DMS 273 treated with DMSO at 0.1 percent for 48 hours (cell line): Measurements from ENCODE around the gene PALM.
"Not testable (repeated sequence)": the region's sequence is repeated elsewhere in the genome, so short reads cannot be mapped to it uniquely, and the experiment has no call there.

Experiments used
- DNase-seq: peaks from one replicate; lab custom pipeline; 2025; lab: John Stamatoyannopoulos, UW

Gene PALM

GRCh38 chr19:708154-709143 lies at the start of gene PALM:
Gene PALM, plus strand, starts transcription at chr19:708935. Its CDS starts 212 bp downstream, at chr19:709147.
- no peak for DNase-seq

- DNase-seq = no peak
Observed at GRCh38 chr19:660793-661426, 47.8 kb upstream of the PALM start.

DNA sequence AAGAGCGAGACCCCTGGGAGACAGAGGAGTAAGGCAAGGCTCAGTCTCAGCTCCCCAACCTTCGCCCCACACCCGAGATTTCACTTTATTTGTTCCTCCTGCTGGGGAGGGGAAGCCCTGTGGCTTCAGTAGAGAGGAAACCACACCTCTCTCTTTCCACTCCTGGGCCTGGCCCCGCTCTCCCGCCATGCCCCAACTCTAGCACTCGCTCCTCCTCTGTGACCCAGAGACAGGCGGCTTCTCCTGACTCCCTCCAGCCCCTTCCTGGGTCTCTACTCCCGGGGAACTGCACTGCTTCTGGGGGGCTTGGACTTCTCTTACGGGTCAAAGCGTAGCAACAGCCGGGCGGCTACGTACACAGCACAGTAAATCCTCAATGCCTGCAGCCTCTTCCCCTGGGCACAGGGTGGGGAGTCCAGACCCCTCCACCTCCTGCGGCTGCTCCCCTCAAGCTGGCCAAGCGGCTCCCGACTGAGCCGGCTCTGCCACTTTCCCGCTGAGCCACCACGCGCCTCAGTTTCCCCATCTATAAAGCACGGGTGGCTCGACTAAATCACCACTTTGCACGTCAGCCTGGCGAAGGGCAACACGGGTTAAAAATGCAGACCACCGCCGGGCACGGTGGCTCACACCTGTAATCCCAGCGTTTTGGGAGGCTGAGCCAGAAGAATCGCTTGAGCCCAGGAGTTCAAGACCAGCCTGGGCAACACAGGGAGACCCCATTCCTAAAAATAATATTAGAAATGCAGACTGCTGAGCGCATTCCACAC lies 47.1 kb upstream of the PALM start:
- DNase-seq = no peak

DNA sequence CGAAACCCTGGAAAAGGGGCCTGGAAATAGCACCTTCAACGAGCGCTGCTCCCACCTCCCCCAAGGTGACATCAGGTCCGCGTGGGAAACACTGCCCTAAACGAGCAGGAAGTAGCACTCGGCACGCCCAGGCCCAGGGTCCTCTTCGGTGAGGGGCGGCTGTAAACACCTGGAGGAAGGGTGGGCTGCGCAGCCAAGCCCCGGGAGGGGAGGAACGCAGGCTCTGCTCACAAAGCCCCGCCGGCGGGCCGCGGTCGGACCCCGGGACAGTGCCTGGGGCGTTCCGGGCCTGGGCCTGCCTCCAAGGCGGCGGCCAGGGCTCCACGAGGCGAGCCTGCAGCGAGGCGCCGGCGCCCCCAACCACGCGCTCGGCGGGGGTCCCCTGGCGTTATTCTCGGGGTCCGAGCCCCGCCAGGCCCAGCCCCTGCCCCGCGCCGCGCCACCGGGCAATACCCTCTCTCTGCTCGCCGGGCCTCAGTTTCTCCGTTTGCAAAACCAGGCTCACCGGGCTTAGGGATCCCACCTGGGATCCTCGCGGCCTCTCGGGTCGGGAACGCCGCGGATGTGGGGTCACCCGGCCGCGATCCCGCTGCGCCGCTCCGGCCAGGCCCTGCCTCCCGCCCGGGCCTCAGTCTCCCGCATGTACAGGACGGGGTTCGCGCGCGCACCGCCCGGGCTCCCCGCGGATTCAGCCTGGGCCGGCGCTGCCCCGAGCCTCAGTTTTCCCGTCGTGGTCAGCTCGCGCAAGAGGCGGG lies 46.4 kb upstream of the PALM start:
- no peak for DNase-seq

- peak; percentile 49 for DNase-seq
Observed at GRCh38 chr19:662962-663681, 45.6 kb upstream of the PALM start, which contains the start of gene RNF126. Gene RNF126, minus strand, starts transcription at chr19:663214. Its CDS starts 93 bp downstream, at chr19:663121.

DNA sequence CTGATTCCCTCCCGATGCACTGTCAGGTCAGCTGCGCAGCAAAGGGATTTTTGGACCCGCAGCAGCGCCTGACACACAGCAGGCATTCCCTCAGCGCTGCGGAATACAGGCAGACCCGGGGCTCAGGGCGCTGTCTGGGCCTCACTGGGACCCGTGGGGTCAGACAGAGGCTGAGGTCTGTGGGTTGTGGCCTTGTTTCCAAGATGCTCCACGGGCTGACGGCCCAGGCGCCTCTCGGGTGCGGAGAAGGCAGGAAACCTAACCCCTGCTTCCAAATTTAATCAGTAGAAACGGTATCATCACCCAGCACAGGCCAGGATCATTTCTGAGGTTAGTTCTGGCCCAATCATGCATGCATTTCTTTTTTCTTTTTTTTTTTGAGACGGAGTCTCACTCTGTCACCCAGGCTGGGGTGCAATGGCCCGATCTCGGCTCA lies 45.0 kb upstream of the PALM start:
- DNase-seq = no peak

GRCh38 chr19:664913-665443 lies 43.8 kb upstream of the PALM start:
- DNase-seq = peak; percentile 38

DNA sequence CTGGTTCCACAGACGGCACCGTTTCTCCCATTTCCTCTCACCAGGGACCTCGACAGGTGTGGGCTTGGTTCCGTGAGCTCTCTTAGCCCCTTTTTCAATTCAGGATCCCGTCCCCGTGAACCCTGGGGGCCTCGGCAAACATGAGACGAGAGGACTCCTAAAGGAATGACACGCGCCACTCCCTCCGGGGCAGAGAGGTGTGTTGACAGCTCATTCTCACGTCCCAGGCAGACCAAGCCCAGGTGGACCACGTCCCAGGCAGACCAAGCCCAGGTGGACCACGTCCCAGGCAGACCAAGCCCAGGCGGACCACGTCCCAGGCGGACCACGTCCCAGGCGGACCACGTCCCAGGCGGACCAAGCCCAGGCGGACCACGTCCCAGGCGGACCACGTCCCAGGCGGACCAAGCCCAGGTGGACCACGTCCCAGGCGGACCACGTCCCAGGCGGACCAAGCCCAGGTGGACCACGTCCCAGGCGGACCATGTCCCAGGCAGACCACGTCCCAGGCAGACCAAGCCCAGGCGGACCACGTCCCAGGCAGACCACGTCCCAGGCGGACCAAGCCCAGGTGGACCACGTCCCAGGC lies 41.7 kb upstream of the PALM start:
- DNase-seq = not testable (repeated sequence)

DNA sequence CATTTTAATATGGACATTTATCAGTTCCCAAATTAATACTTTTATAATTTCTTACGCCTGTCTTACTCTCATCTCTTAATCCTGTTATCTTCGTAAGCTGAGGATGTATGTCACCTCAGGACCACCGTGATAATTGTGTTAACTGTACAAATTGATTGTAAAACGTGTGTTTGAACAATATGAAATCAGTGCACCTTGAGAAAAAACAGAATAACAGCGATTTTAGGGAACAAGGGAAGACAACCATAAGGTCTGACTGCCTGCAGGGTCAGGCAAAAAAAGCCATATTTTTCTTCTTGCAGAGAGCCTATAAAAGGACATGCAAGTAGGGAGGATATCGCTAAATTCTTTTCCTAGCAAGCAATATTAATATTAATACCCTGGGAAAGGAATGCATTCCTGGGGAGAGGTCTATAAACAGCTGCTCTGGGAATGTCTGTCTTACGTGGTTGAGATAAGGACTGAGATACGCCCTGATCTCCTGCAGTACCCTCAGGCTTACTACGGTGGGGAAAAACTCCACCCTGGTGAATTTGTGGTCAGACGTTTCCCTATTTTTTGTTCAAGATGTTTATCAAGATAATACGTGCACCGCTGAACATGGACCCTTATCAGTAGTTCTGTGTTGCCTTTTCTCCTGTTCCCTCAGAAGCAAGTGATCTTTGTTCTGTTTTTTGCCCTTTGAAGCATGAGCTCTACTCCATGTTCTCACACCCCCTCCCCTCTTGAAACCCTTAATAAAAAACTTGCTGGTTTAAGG lies 39.9 kb upstream of the PALM start:
- DNase-seq = not testable (repeated sequence)

DNA sequence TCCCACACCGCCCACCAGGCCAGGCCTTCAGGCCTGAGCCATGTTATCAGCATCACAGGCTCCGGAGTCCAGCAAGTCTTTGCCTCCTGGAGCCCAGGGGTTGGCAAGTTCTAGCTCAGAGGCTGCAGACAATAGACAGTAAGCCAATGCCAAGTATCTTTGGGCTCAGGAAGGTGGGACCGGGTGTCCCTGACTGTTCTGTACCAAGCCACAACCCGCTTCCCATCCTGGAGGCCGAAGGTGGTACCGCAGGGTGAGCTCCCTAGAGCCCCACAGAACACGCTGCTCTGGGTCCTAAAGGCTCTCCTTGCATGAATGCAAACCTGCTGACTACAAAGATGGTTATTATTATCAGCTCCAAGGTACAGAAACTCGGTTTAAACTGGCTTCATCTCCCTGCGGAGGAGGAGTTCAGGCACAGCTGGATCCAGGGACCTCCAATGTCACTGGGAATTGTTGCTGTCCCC lies 38.1 kb upstream of the PALM start:
- DNase-seq = no peak

DNA sequence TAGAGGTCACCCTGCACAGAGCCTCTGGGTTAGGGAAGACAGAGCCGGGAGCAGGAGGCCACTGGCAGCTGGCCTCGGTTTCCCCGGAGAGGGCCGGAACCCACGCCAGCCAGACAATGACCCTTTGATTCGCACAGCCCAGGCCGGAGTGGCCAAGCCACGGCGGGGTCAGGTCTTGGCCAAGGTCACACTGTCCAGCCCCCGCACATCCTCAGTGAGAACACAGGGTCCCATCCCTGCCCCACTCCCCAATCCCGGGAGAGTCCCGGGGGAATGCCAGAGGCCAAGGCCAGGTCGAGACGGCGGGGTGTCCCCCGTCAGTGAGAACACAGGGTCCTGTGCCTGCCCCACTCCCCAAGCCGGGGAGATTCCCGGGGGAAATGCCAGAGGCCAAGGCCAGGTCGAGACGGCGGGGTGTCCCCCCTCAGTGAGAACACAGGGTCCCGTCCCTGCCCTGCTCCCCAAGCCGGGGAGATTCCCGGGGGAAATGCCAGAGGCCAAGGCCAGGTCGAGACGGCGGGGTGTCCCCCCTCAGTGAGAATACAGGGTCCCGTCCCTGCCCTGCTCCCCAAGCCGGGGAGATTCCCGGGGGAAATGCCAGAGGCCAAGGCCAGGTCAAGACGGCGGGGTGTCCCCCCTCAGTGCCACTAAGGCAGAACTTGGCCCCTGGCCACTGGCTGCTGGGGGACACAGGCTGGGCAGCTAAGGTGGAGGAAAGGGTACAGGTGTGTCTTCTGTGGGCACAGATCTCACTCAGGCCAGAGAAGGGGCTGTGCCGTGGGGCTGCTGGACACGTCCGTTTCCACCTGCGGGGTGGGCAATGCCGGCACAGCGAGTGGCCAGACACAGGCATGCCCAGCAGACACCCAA lies 34.2 kb upstream of the PALM start:
- no peak for DNase-seq

DNA sequence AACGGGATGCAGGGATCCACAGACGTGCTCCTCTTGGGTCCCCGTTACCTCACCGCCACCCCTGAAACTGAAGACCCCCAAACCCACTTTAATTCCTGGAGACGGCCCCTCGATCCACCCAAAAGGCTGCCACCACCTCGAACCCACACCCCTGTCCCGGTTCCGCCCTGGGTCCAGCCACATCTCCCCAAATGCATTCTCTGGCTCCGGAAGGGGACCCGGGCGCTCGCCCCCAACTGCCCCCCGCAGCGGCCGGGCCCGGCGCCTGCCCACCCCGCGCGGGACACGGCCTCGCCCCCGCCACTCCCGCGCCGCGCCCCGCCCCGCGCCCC lies 32.8 kb upstream of the PALM start:
- DNase-seq = no peak

DNA sequence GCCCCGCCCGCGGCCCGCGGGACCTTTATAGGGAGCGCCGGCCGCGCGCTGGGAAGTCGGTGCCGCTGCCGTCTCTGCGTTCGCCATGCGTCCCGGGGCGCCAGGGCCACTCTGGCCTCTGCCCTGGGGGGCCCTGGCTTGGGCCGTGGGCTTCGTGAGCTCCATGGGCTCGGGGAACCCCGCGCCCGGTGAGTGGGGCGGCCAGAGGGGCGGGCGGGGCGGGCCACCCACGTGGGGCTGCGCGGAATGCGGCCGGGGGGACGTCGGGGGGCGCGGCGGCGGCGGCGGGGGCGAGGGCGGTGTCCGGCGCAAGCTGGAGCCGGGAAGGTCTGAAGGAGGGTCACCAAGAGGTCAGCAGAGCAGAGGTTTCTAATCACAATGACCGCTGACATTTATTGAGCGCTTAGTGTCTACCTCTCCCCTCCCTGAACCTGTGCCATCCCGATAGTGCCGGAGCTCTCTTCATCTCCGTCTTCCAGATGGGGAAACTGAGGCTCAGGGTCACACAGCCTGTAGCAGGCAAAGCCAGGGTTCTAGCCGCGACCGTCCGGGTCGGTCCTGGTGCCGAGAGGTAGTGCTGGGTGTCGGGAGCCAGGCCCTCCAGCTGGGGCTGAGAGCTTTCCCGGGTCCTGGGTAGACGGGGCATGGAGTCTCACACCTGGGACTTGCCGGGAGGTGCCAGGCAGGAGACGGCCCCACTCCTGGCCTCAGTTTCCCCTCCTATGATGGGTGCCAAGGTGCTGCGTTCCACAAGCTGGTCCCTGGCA lies 32.2 kb upstream of the PALM start, which contains the start of gene FSTL3:
FSTL3 (plus strand) TSS at position 54 of the 767 bp plus-strand sequence; CDS start at position 86, 32 bp downstream.
- no peak for DNase-seq

DNA sequence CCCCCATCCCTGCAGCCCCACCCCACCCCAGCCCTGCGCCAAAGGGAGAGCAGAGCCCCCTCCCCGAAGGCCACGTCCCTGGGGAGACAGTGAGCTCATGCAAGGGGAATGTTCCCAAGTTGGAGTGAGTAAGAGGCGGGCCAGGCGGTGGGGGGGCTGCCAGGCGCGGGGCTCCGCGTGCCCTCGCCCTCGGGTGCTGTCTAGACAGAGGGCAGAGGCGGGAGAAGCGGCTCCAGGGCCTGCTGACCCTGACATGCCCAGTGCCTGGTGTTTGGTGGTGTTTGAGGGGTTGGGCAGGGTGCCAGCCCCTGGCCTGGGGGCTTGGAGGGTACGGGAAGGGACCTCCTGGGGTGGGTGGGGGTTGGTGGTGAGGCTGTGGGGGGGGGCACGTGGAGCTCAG lies 31.5 kb upstream of the PALM start:
- DNase-seq = no peak

- DNase-seq = no peak
Observed at GRCh38 chr19:677601-678436, 30.9 kb upstream of the PALM start.

DNA sequence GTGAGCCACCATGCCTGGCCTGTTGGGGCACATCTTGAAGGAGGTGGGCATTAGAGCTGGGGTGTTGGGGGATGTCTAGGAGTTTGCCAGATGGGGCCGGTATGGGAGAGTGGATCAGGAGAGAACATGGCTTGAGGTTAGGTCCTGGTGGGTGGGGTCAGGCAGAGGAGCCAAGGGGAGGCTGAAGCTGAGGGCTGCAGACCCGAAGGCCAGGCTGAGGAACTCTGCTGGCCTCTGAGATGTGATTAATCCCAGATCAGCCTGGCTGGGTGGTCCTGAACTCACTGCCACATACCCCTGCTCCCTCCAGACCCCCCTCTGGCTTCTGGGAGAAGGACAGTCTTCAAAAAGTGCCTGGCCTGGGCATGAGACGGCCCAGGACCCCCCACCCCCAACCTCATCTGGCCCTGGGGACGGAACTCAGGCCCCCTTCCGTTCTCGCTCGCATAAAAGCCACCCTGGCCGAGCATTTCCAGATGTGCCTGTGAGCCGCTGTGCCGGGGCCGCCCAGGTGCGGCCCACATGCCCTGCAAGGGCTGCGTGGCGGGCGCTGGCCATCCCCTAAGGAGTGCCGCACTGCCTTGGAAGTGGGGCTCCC lies 29.8 kb upstream of the PALM start:
- DNase-seq = no peak
